Prostate gland (tissue), 2 donors: ENCODE data around the gene GFPT2.

Experiments
- POLR2A ChIP-seq: fragments of 450-650 bp; IDR thresholded peaks from one replicate; pipeline ENCODE4 v1.6.1; 2016; ENCODE audit warnings: antibody characterized with exemption, mild to moderate bottlenecking
- POLR2AphosphoS5 ChIP-seq: sonication (generic); formaldehyde crosslinking; IDR thresholded peaks from one replicate; pipeline ENCODE4 v1.6.1; 2017; ENCODE audit warnings: antibody characterized with exemption
- TF ChIP-seq, protein P1 (sequence below), 4 experiments: fragments of 200-600 bp in 2 of 4; fragments of 450-650 bp in 2 of 4; sonication (generic) in 2 of 4; IDR thresholded peaks; 1 replicate in 3 of 4; 2 replicates in 1 of 4; pipeline ENCODE4 v1.5.1; 2016 to 2019; ENCODE audit warnings: antibody characterized with exemption in 4 of 4, mild to moderate bottlenecking in 2 of 4, moderate library complexity in 2 of 4

GRCh38 chr5:180305481-180305880, 47.7 kb downstream of the GFPT2 start:
- TF ChIP-seq, protein P1, sequence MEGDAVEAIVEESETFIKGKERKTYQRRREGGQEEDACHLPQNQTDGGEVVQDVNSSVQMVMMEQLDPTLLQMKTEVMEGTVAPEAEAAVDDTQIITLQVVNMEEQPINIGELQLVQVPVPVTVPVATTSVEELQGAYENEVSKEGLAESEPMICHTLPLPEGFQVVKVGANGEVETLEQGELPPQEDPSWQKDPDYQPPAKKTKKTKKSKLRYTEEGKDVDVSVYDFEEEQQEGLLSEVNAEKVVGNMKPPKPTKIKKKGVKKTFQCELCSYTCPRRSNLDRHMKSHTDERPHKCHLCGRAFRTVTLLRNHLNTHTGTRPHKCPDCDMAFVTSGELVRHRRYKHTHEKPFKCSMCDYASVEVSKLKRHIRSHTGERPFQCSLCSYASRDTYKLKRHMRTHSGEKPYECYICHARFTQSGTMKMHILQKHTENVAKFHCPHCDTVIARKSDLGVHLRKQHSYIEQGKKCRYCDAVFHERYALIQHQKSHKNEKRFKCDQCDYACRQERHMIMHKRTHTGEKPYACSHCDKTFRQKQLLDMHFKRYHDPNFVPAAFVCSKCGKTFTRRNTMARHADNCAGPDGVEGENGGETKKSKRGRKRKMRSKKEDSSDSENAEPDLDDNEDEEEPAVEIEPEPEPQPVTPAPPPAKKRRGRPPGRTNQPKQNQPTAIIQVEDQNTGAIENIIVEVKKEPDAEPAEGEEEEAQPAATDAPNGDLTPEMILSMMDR (IDR thresholded peaks at IDR 0.05): no peak
- TF ChIP-seq POLR2AphosphoS5: no peak
- TF ChIP-seq POLR2A: no peak
